ENCODE results near the gene APP.

GRCh38 chr21:25888711-25889110 lies 281.9 kb downstream of the APP start:
- TF ChIP-seq CTCF (IDR thresholded peaks at IDR 0.05): no peak
- no peak for TF ChIP-seq POLR2A (IDR thresholded peaks at IDR 0.05)
